CD4-positive, alpha-beta memory T cell (primary cell): Measurements from ENCODE around the gene MPP4. TPM values are rescaled to one million over a fixed set of nuclear protein-coding genes. Genes with fewer than 3 reads are reported as not detected.

Source experiments
- CTCF ChIA-PET: fragments of 350-600 bp; sonication (Branson Sonifier 250); formaldehyde crosslinking; loops from one replicate; lab custom pipeline; 2021; ENCODE audit warnings: inconsistent platforms; ENCODE audit not compliant: partially characterized antibody; lab: Charles Lee
- POLR2A ChIA-PET: fragments of 350-600 bp; sonication (Branson Sonifier 250); formaldehyde crosslinking; loops from one replicate; lab custom pipeline; 2021; ENCODE audit not compliant: partially characterized antibody; lab: Charles Lee
- DNase-seq, 5 donors: peaks; one replicate each; pipeline versions ENCODE4 v3.0.0 to v3.0.0-alpha.2; 2020 to 2022; ENCODE audit warnings: mixed read lengths in 1 of 5
- H3K27ac ChIP-seq: one replicate; pipeline ENCODE4 v1.7.0; 2013; ENCODE audit warnings: low read depth, low read length
- H3K27me3 ChIP-seq: 2 replicates; pipeline ENCODE4 v1.7.0; 2013; ENCODE audit warnings: mild to moderate bottlenecking, low read length, moderate library complexity; ENCODE audit not compliant: insufficient read depth
- H3K36me3 ChIP-seq: 2 replicates; pipeline ENCODE4 v1.7.0; 2013; ENCODE audit warnings: mild to moderate bottlenecking, low read length, moderate library complexity; ENCODE audit not compliant: insufficient read depth
- H3K4me1 ChIP-seq: 2 replicates; pipeline ENCODE4 v1.7.0; 2013; ENCODE audit warnings: mild to moderate bottlenecking, low read length, moderate library complexity; ENCODE audit not compliant: insufficient read depth
- H3K4me3 ChIP-seq, 2 donors: one replicate each; pipeline ENCODE4 v1.7.0; 2013; ENCODE audit warnings: low read length in 2 of 2, mild to moderate bottlenecking in 1 of 2
- H3K9me3 ChIP-seq, 2 donors: one replicate each; pipeline ENCODE4 v1.7.0; 2013; ENCODE audit warnings: low read length in 2 of 2, control low read depth in 1 of 2; ENCODE audit not compliant: control insufficient read depth in 1 of 2
- H3K27ac Mint-ChIP-seq, 7 donors: one replicate each; pipeline ENCODE4 v1.8.0; 2020 to 2021; ENCODE audit warnings: mixed read lengths in 7 of 7, mild to moderate bottlenecking in 6 of 7, inconsistent platforms in 3 of 7, moderate library complexity in 3 of 7
- H3K27me3 Mint-ChIP-seq, 2 donors: one replicate each; pipeline ENCODE4 v1.8.0; 2020 to 2021; ENCODE audit warnings: mixed read lengths in 2 of 2
- H3K36me3 Mint-ChIP-seq, 2 donors: one replicate each; pipeline ENCODE4 v1.8.0; 2020 to 2021; ENCODE audit warnings: mixed read lengths in 2 of 2, inconsistent platforms in 1 of 2, mild to moderate bottlenecking in 1 of 2
- H3K4me1 Mint-ChIP-seq, 4 donors: one replicate each; pipeline ENCODE4 v1.8.0; 2020 to 2021; ENCODE audit warnings: mixed read lengths in 4 of 4, mild to moderate bottlenecking in 1 of 4
- H3K4me3 Mint-ChIP-seq, 8 donors: one replicate each; pipeline ENCODE4 v1.8.0; 2020 to 2021; ENCODE audit warnings: mixed read lengths in 8 of 8, mild to moderate bottlenecking in 7 of 8, moderate library complexity in 6 of 8, inconsistent platforms in 3 of 8
- H3K9me3 Mint-ChIP-seq, 8 donors: one replicate each; pipeline ENCODE4 v1.8.0; 2020 to 2021; ENCODE audit warnings: mixed read lengths in 8 of 8, mild to moderate bottlenecking in 5 of 8, inconsistent platforms in 3 of 8, moderate library complexity in 1 of 8
- intact Hi-C: fragments of 100-400 bp; cut with micrococcal nuclease; formaldehyde crosslinking; loops from one replicate; pipeline ENCODE4 v1.15.1; 2023
- polyA plus RNA-seq, 2 donors: library from polyadenylated mRNA; unstranded; fragments of 300-500 nt; fragmentation: Illumina TruSeq; gene quantifications; one replicate each; pipeline ENCODE4 v1.2.3, GENCODE V29; 2021
- total RNA-seq, 2 experiments: library from RNA; stranded (reverse); gene quantifications; one replicate each; pipeline ENCODE4 v1.2.3, GENCODE V29; 2021

Gene MPP4
- total and polyA plus RNA-seq, 4 experiments from 2014 or later = not detected

DNA sequence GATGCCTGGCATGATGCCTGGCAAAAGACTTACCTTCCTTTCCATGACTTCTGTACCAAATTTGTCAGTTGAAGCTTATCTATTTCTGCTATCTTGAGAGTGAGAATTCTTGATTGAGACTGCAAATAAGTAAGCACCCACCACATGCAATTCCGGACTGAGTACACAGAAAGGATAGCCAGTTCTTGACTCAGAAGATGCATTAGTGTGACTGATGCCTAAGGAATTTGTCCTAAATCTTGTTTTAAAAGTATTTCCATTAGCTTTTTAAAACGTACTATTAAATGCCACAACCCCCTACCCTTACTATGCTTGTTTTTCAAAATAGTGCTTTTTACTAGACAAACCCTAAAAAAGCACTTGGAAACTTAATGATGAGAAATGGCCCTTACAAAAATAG, 545 bp downstream of the MPP4 start:
- intact Hi-C loops = no loop called here

GRCh38 chr2:201696151-201696659, 2.2 kb downstream of the MPP4 start:
- POLR2A ChIA-PET = no interaction called here

More for the DNA sequence above, 545 bp downstream of the MPP4 start:
- Histone ChIP-seq H3K27ac (no peak overlapping the region), H3K4me3 (no peak overlapping the region), H3K9me3 (no peaks in the 10 kb centered on the region), H3K4me1 (no peaks in the 10 kb centered on the region), H3K36me3 (no peaks in the 10 kb centered on the region), H3K27me3 (no peaks in the 10 kb centered on the region)
- H3K9me3 Mint-ChIP-seq = no peaks in the 10 kb centered on the region
- peaks cover 7 to 18% of the 10 kb centered on the region in 2 donors for H3K36me3 Mint-ChIP-seq
- ChIA-PET POLR2A (no interaction called here), CTCF (no interaction called here)
- no peak overlapping the region for H3K27ac Mint-ChIP-seq
- H3K4me3 Mint-ChIP-seq = no peak overlapping the region
- peaks cover 2 to 6% (median 4%) of the 10 kb centered on the region in 4 donors for H3K4me1 Mint-ChIP-seq
- no peaks in the 10 kb centered on the region for H3K27me3 Mint-ChIP-seq
- DNase-seq = no peak

GRCh38 chr2:201685156-201685555, 13.3 kb downstream of the MPP4 start:
- no peak overlapping the region for H3K4me3 Mint-ChIP-seq
- H3K27me3 Mint-ChIP-seq = peaks cover 9 to 12% of the 10 kb centered on the region in 2 donors
- Histone ChIP-seq H3K27me3 (no peaks in the 10 kb centered on the region), H3K27ac (no peak overlapping the region), H3K4me3 (no peak overlapping the region), H3K4me1 (no peaks in the 10 kb centered on the region), H3K9me3 (no peaks in the 10 kb centered on the region), H3K36me3 (no peaks in the 10 kb centered on the region)
- CTCF ChIA-PET = no interaction called here
- no peaks in the 10 kb centered on the region for H3K36me3 Mint-ChIP-seq
- DNase-seq = no peak
- H3K27ac Mint-ChIP-seq = no peak overlapping the region
- POLR2A ChIA-PET = no interaction called here
- no peaks in the 10 kb centered on the region for H3K4me1 Mint-ChIP-seq
- intact Hi-C loops = no loop called here
- H3K9me3 Mint-ChIP-seq = peaks cover 0 to 2% (median 0%) of the 10 kb centered on the region in 8 donors

More at GRCh38 chr2:201696151-201696659, 2.2 kb downstream of the MPP4 start:
- no peak overlapping the region for H3K27ac ChIP-seq
- H3K27me3 Mint-ChIP-seq = peaks cover 0 to 2% of the 10 kb centered on the region in 2 donors
- no peak overlapping the region for H3K4me3 ChIP-seq
- intact Hi-C loops = no loop called here
- no peaks in the 10 kb centered on the region for H3K36me3 ChIP-seq
- peaks cover 2 to 6% (median 4%) of the 10 kb centered on the region in 4 donors for H3K4me1 Mint-ChIP-seq
- H3K9me3 Mint-ChIP-seq = no peaks in the 10 kb centered on the region
- no peaks in the 10 kb centered on the region for H3K9me3 ChIP-seq
- H3K27me3 ChIP-seq = no peaks in the 10 kb centered on the region
- H3K36me3 Mint-ChIP-seq = peaks cover 6 to 9% of the 10 kb centered on the region in 2 donors
- no peak for DNase-seq
- peak overlapping the region in 1 of 7 donors; percentile 44 for H3K27ac Mint-ChIP-seq
- no peaks in the 10 kb centered on the region for H3K4me1 ChIP-seq
- H3K4me3 Mint-ChIP-seq = no peak overlapping the region
- CTCF ChIA-PET = no interaction called here

GRCh38 chr2:201680743-201681142, 17.7 kb downstream of the MPP4 start:
- no peaks in the 10 kb centered on the region for H3K4me1 Mint-ChIP-seq
- CTCF ChIA-PET = no interaction called here
- Histone ChIP-seq H3K36me3 (no peaks in the 10 kb centered on the region), H3K4me3 (no peak overlapping the region), H3K9me3 (no peaks in the 10 kb centered on the region), H3K27me3 (no peaks in the 10 kb centered on the region), H3K27ac (no peak overlapping the region), H3K4me1 (no peaks in the 10 kb centered on the region)
- peaks cover 3 to 10% of the 10 kb centered on the region in 2 donors for H3K27me3 Mint-ChIP-seq
- POLR2A ChIA-PET = no interaction called here
- H3K36me3 Mint-ChIP-seq = no peaks in the 10 kb centered on the region
- H3K9me3 Mint-ChIP-seq = peaks cover 0 to 2% (median 0%) of the 10 kb centered on the region in 8 donors
- H3K4me3 Mint-ChIP-seq = no peak overlapping the region
- DNase-seq = peak in 1 of 5 donors; percentile 1
- intact Hi-C loops = no loop called here
- H3K27ac Mint-ChIP-seq = no peak overlapping the region

- Mint-ChIP-seq H3K4me1 (no peaks in the 10 kb centered on the region), H3K9me3 (peaks cover 0 to 2% (median 0%) of the 10 kb centered on the region in 8 donors), H3K4me3 (no peak overlapping the region), H3K27me3 (peaks cover 3% of the 10 kb centered on the region in 2 donors), H3K36me3 (no peaks in the 10 kb centered on the region), H3K27ac (no peak overlapping the region)
- Histone ChIP-seq H3K4me3 (no peak overlapping the region), H3K27ac (no peak overlapping the region), H3K27me3 (no peaks in the 10 kb centered on the region), H3K4me1 (no peaks in the 10 kb centered on the region), H3K9me3 (no peaks in the 10 kb centered on the region), H3K36me3 (no peaks in the 10 kb centered on the region)
- CTCF ChIA-PET = no interaction called here
- POLR2A ChIA-PET = no interaction called here
- no peak for DNase-seq
- intact Hi-C loops = no loop called here
Measured at GRCh38 chr2:201678401-201678800, 20.0 kb downstream of the MPP4 start.

DNA sequence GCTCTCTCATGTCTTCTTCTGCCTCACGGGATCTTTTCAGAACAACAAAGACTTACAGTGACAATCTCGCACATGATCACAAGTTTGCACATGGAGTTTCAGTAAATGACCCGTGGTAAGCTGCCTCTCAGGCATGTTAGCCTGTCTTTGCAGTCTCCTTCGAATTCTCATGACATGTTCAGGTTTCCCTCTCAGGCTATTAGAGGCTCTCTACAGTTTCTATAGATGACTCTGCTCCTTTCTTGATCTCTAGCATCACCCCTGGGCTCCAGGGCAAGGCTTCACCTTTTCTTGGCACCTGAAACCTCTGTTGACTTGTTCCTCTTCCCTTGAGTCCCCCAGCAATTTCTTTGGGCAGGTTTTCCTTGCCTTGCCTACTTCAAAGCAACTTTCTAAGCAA, 23.0 kb downstream of the MPP4 start:
- H3K4me3 Mint-ChIP-seq = peak overlapping the region in 1 of 8 donors; percentile 7
- H3K9me3 Mint-ChIP-seq = peaks cover 0 to 2% (median 0%) of the 10 kb centered on the region in 8 donors
- Histone ChIP-seq H3K4me1 (no peaks in the 10 kb centered on the region), H3K36me3 (no peaks in the 10 kb centered on the region), H3K27me3 (no peaks in the 10 kb centered on the region), H3K27ac (no peak overlapping the region), H3K9me3 (no peaks in the 10 kb centered on the region), H3K4me3 (no peak overlapping the region)
- peaks cover 0 to 6% (median 0%) of the 10 kb centered on the region in 4 donors for H3K4me1 Mint-ChIP-seq
- H3K27me3 Mint-ChIP-seq = peaks cover 1 to 2% of the 10 kb centered on the region in 2 donors
- intact Hi-C loops = no loop called here
- DNase-seq = no peak
- ChIA-PET CTCF (no interaction called here), POLR2A (no interaction called here)
- H3K27ac Mint-ChIP-seq = peak overlapping the region in 1 of 7 donors; percentile 25
- no peaks in the 10 kb centered on the region for H3K36me3 Mint-ChIP-seq

DNA sequence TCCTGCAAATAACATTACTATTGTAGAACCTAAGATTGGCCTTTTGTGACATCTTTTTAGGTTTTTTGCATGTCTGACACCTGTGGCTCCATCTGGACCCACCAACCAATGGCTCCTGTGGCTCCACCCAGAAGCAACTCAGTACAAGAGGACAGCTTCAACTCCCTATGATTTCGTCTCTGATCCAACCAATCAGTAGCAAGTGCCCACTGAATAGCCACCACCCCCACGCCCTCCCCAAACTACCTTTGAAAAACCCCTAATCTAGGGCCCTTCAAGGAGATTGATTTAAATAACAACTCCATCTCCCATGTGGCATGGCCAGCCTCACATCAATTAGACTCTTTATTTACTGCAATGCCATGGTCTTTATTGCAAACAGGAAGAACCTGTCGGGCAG, 23.6 kb downstream of the MPP4 start:
- no peaks in the 10 kb centered on the region for H3K36me3 ChIP-seq
- ChIA-PET CTCF (no interaction called here), POLR2A (no interaction called here)
- intact Hi-C loops = no loop called here
- DNase-seq = no peak
- peaks cover 1 to 2% of the 10 kb centered on the region in 2 donors for H3K27me3 Mint-ChIP-seq
- no peak overlapping the region for H3K27ac Mint-ChIP-seq
- no peaks in the 10 kb centered on the region for H3K36me3 Mint-ChIP-seq
- no peak overlapping the region for H3K4me3 Mint-ChIP-seq
- peaks cover 0 to 2% (median 0%) of the 10 kb centered on the region in 8 donors for H3K9me3 Mint-ChIP-seq
- H3K4me3 ChIP-seq = no peak overlapping the region
- no peaks in the 10 kb centered on the region for H3K4me1 ChIP-seq
- H3K4me1 Mint-ChIP-seq = peaks cover 0 to 6% (median 0%) of the 10 kb centered on the region in 4 donors
- no peak overlapping the region for H3K27ac ChIP-seq
- H3K27me3 ChIP-seq = no peaks in the 10 kb centered on the region
- no peaks in the 10 kb centered on the region for H3K9me3 ChIP-seq
